Endothelial cell of umbilical vein (primary cell): ENCODE results near the gene NPAS4.

Experiments
- CTCF ChIP-seq, 2 donors: IDR thresholded peaks; 1 replicate in 1 of 2; 2 replicates in 1 of 2; pipeline ENCODE4 v1.5.1; 2011; ENCODE audit warnings: low read length in 2 of 2, mild to moderate bottlenecking in 2 of 2, moderate library complexity in 2 of 2, control low read depth in 1 of 2, inconsistent platforms in 1 of 2, low read depth in 1 of 2; ENCODE audit not compliant: insufficient read depth in 1 of 2; ENCODE audit errors: extremely low read depth in 1 of 2
- JUN ChIP-seq: IDR thresholded peaks from 2 replicates; pipeline ENCODE4 v1.6.1; 2011; ENCODE audit warnings: borderline replicate concordance, low read depth; ENCODE audit not compliant: insufficient read length, insufficient read depth
- POLR2A ChIP-seq: IDR thresholded peaks from 2 replicates; pipeline ENCODE4 v1.6.1; 2012; ENCODE audit warnings: low read depth, mild to moderate bottlenecking, control low read depth, low read length

- TF ChIP-seq POLR2A (no peak), JUN (no peak), CTCF (IDR thresholded peaks at IDR 0.05; ENCODE audit: extremely low read depth in 1 of 2, insufficient read depth in 1 of 2, low read depth in 1 of 2, low read length in 2 of 2) (peak; percentile 70 to 77)
These were observed 17.9 kb downstream of the NPAS4 start, which contains the start of gene MRPL11 for GRCh38 chr11:66438504-66439466.
